HG02973 (cell line): Measurements from ENCODE around the gene TYSND1.
"Not testable (repeated sequence)": the region's sequence is repeated elsewhere in the genome, so short reads cannot be mapped to it uniquely, and the experiment has no call there.

Experiments
- ATAC-seq: cut with Tn5 transposase; IDR thresholded peaks from one replicate; pipeline ENCODE4 v1.9.1; 2021; ENCODE audit warnings: moderate library complexity; ENCODE audit not compliant: unreplicated experiment

TYSND1 gene

GRCh38 chr10:70146489-70147258, at the start of gene TYSND1:
TYSND1 (minus strand) TSS chr10:70146700; CDS start chr10:70146586, 114 bp downstream.
- ATAC-seq = peak; percentile 91

GRCh38 chr10:70193391-70193844, 46.9 kb upstream of the TYSND1 start:
- ATAC-seq = no peak

- ATAC-seq = no peak
These were observed 45.9 kb upstream of the TYSND1 start for GRCh38 chr10:70192326-70192968.

- ATAC-seq = no peak
These were observed 45.4 kb upstream of the TYSND1 start for GRCh38 chr10:70191972-70192305.

- ATAC-seq = no peak
These were observed 44.9 kb upstream of the TYSND1 start for GRCh38 chr10:70191161-70191971.

GRCh38 chr10:70190581-70190980, 44.1 kb upstream of the TYSND1 start:
- no peak for ATAC-seq

- no peak for ATAC-seq
These were observed 43.6 kb upstream of the TYSND1 start for GRCh38 chr10:70190102-70190501.

GRCh38 chr10:70188768-70189167, 42.3 kb upstream of the TYSND1 start:
- no peak for ATAC-seq

GRCh38 chr10:70186571-70186970, 40.1 kb upstream of the TYSND1 start:
- ATAC-seq = no peak

GRCh38 chr10:70186090-70186489, 39.6 kb upstream of the TYSND1 start:
- ATAC-seq = no peak

GRCh38 chr10:70183304-70183703, 36.8 kb upstream of the TYSND1 start:
- no peak for ATAC-seq

GRCh38 chr10:70179209-70179608, 32.7 kb upstream of the TYSND1 start:
- ATAC-seq = not testable (repeated sequence)

- ATAC-seq = no peak
These were observed 31.7 kb upstream of the TYSND1 start for GRCh38 chr10:70178139-70178725.

- no peak for ATAC-seq
These were observed 29.9 kb upstream of the TYSND1 start for GRCh38 chr10:70176441-70176840.

- ATAC-seq = no peak
These were observed 29.0 kb upstream of the TYSND1 start for GRCh38 chr10:70175516-70175915.

GRCh38 chr10:70174058-70174741, 27.7 kb upstream of the TYSND1 start:
- ATAC-seq = no peak

GRCh38 chr10:70169649-70170364, 23.3 kb upstream of the TYSND1 start:
- ATAC-seq = peak; percentile 8

GRCh38 chr10:70169011-70169410, 22.5 kb upstream of the TYSND1 start:
- no peak for ATAC-seq

GRCh38 chr10:70167246-70167645, 20.7 kb upstream of the TYSND1 start:
- no peak for ATAC-seq

GRCh38 chr10:70166394-70166793, 19.9 kb upstream of the TYSND1 start:
- no peak for ATAC-seq
